B cell (primary cell): ENCODE data around the gene TRIM24. TPM values are rescaled to one million over a fixed set of nuclear protein-coding genes. Genes with fewer than 3 reads are reported as not detected.

ENCODE experiments used
- ATAC-seq: fragments of 200-7000 bp; cut with Tn5 transposase; one replicate; pipeline ENCODE4 v1.10.0; 2021; ENCODE audit warnings: low read depth, mild to moderate bottlenecking, moderate number of reproducible peaks, moderate library complexity
- CTCF ChIA-PET: fragments of 350-600 bp; sonication (Branson Sonifier 250); formaldehyde crosslinking; loops from one replicate; lab custom pipeline; 2021; ENCODE audit warnings: antibody characterized with exemption, inconsistent platforms; lab: Charles Lee
- POLR2A ChIA-PET: fragments of 350-600 bp; sonication (Branson Sonifier 250); formaldehyde crosslinking; loops from one replicate; lab custom pipeline; 2021; ENCODE audit warnings: antibody characterized with exemption; lab: Charles Lee
- DNase-seq: peaks from one replicate; pipeline ENCODE4 v3.0.0; 2013
- H2AFZ ChIP-seq: 2 replicates; pipeline ENCODE4 v1.6.1; 2012; ENCODE audit warnings: mild to moderate bottlenecking, low read depth, low read length; ENCODE audit not compliant: insufficient read depth, poor library complexity, severe bottlenecking
- H3K27ac ChIP-seq, 2 donors: 1 replicate in 1 of 2; 2 replicates in 1 of 2; pipeline ENCODE4 v1.5.1; 2012 to 2013; ENCODE audit warnings: low read length in 2 of 2, mild to moderate bottlenecking in 2 of 2, moderate library complexity in 1 of 2
- H3K27me3 ChIP-seq, 4 experiments: fragments of 200-600 bp in 1 of 4; sonication (generic) in 1 of 4; replicated peaks in 1 of 4; 1 replicate in 2 of 4; 2 replicates in 2 of 4; pipeline versions ENCODE4 v1.6.1 to v1.7.0; 2013 to 2016; ENCODE audit warnings: low read length in 3 of 4, mild to moderate bottlenecking in 2 of 4, mixed read lengths in 1 of 4, moderate library complexity in 1 of 4; ENCODE audit not compliant: insufficient read depth in 4 of 4, control insufficient read depth in 3 of 4; ENCODE audit errors: control extremely low read depth in 1 of 4
- H3K36me3 ChIP-seq, 2 experiments: replicated peaks in 1 of 2; 1 replicate in 1 of 2; 2 replicates in 1 of 2; pipeline versions ENCODE4 v1.6.1 to v1.7.1; 2013; ENCODE audit warnings: low read length in 1 of 2; ENCODE audit not compliant: insufficient read depth in 2 of 2, control insufficient read depth in 1 of 2; ENCODE audit errors: control extremely low read depth in 1 of 2, extremely low read depth in 1 of 2
- H3K4me1 ChIP-seq, 2 donors: fragments of 200-600 bp in 1 of 2; sonication (generic) in 1 of 2; 1 replicate in 1 of 2; 2 replicates in 1 of 2; pipeline versions ENCODE4 v1.5.1 to v1.6.1; 2013 to 2017; ENCODE audit warnings: low read length in 2 of 2; ENCODE audit not compliant: control insufficient read depth in 2 of 2, insufficient read depth in 2 of 2
- H3K4me2 ChIP-seq: replicated peaks from 2 replicates; pipeline ENCODE3; 2012; ENCODE audit warnings: mild to moderate bottlenecking, low read depth, low read length; ENCODE audit not compliant: poor library complexity, severe bottlenecking
- H3K4me3 ChIP-seq, 5 experiments: fragments of 200-600 bp in 1 of 5; sonication (generic) in 1 of 5; 1 replicate in 3 of 5; 2 replicates in 2 of 5; pipeline versions ENCODE4 v1.5.1 to v1.7.0; 2011 to 2016; ENCODE audit warnings: low read length in 4 of 5, mild to moderate bottlenecking in 4 of 5, low read depth in 2 of 5, control low read depth in 1 of 5, moderate library complexity in 1 of 5; ENCODE audit not compliant: insufficient read depth in 1 of 5; ENCODE audit errors: control extremely low read depth in 1 of 5, extremely low read depth in 1 of 5
- H3K79me2 ChIP-seq: fragments of 200-600 bp; sonication (generic); one replicate; pipeline ENCODE4 v1.6.0; 2016; ENCODE audit warnings: low read length; ENCODE audit not compliant: control insufficient read depth, insufficient read depth
- H3K9ac ChIP-seq: fragments of 200-600 bp; sonication (generic); 2 replicates; pipeline ENCODE4 v1.6.1; 2017; ENCODE audit warnings: mild to moderate bottlenecking, low read length, moderate library complexity
- H3K9me3 ChIP-seq, 3 donors: one replicate each; pipeline versions ENCODE4 v1.6.1 to v1.7.1; 2013; ENCODE audit warnings: low read length in 2 of 3; ENCODE audit not compliant: control insufficient read depth in 2 of 3, insufficient read depth in 1 of 3; ENCODE audit errors: control extremely low read depth in 1 of 3
- H4K20me1 ChIP-seq: 2 replicates; pipeline ENCODE4 v1.6.0; 2012; ENCODE audit warnings: mild to moderate bottlenecking, low read length; ENCODE audit not compliant: insufficient read depth, control insufficient read depth, poor library complexity, severe bottlenecking
- H3K27ac Mint-ChIP-seq: one replicate; pipeline ENCODE4 v1.8.0; 2021; ENCODE audit warnings: mixed read lengths
- H3K27me3 Mint-ChIP-seq: one replicate; pipeline ENCODE4 v1.8.0; 2021; ENCODE audit warnings: mixed read lengths
- H3K4me1 Mint-ChIP-seq: one replicate; pipeline ENCODE4 v1.8.0; 2021; ENCODE audit warnings: mixed read lengths
- H3K4me3 Mint-ChIP-seq: one replicate; pipeline ENCODE4 v1.8.0; 2021; ENCODE audit warnings: mixed read lengths
- H3K9me3 Mint-ChIP-seq: one replicate; pipeline ENCODE4 v1.8.0; 2022; ENCODE audit warnings: mixed read lengths; ENCODE audit not compliant: insufficient read depth
- CTCF ChIP-seq: fragments of 200-600 bp; IDR thresholded peaks from one replicate; pipeline ENCODE4 v1.8.0; 2022; ENCODE audit warnings: antibody characterized with exemption, mild to moderate bottlenecking
- EZH2 ChIP-seq: IDR thresholded peaks from 2 replicates; pipeline ENCODE4 v1.6.1; 2012; ENCODE audit warnings: borderline replicate concordance, low read depth, mild to moderate bottlenecking, moderate library complexity, low read length; ENCODE audit not compliant: insufficient read depth, poor library complexity, severe bottlenecking
- WGBS: methylation state at CpG from one replicate; pipeline ENCODE4 v1.1.5; 2013; ENCODE audit warnings: missing lambda C conversion rate; ENCODE audit not compliant: insufficient coverage; 5-methylcytosine and 5-hydroxymethylcytosine counted together
- intact Hi-C: fragments of 100-400 bp; cut with micrococcal nuclease; formaldehyde crosslinking; loops from one replicate; pipeline ENCODE4 v1.10.0; 2022
- polyA plus RNA-seq: library from polyadenylated mRNA; depleted of rRNA; stranded (reverse); fragments of >200 nt; gene quantifications from 2 replicates; pipeline ENCODE4 v1.2.3, GENCODE V29; 2012
- total RNA-seq, 2 donors: library from RNA; stranded (reverse); fragments of 120-200 nt in 1 of 2; gene quantifications; 1 replicate in 1 of 2; 2 replicates in 1 of 2; pipeline versions ENCODE4 v1.2.3 to v1.2.4, GENCODE V29; 2013 to 2022

The TRIM24 gene
- total and polyA plus RNA-seq, 2 donors (not counting 1 experiment from before 2014, with no cell fraction given): 3.7 to 18.7 TPM

DNA sequence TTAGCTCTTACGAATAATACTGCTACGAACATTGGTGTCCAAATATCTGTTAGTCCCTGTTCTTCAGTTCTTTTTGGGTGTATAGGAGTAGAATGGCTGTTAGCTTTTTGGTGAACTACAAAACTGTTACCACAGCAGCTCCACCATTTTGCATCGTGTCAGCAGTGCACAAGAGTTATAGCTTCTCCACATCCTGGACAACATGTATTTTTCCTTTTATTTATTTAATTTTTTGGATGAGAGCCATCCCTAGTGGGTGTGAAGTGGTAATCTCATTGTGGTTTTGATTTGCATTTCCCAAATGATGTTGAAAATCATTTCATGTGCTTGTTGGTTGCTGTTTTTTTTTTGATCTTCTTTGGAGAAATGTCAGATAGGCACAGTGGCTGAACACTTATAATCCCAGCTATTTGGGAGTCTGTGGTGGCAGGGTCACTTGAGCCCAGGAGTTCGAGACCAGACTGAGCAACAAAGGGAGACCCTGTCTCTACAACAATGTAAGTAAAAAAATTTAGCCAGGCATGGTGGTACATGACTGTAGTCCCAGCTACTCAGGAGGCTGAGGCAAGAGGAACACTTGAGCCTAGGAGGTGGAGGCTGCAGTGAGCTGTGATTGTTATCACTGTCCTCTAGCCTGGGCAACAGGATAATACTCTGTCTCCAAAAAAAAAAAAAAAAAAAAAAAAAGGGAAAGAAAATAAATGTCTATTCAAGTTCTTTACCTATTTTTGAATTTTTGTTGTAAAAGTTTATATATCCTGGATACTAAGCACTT, 31.7 kb downstream of the TRIM24 start:
- no peak for DNase-seq
- Histone ChIP-seq H3K4me1 (no peaks in the 10 kb centered on the region), H3K9ac (no peak overlapping the region), H3K4me3 (no peak overlapping the region), H3K27ac (no peak overlapping the region), H3K36me3 (peaks cover 2 to 3% of the 10 kb centered on the region in 2 experiments), H3K9me3 (no peaks in the 10 kb centered on the region), H3K27me3 (no peaks in the 10 kb centered on the region), H3K79me2 (peaks cover 62% of the 10 kb centered on the region), H4K20me1 (no peaks in the 10 kb centered on the region), H2AFZ (no peak overlapping the region), H3K4me2 (no peak overlapping the region)
- TF ChIP-seq EZH2 (no peak), CTCF (no peak)
- 100% methylated on average over 2 of the region's 4 CpGs for WGBS
- Mint-ChIP-seq H3K27me3 (no peaks in the 10 kb centered on the region), H3K27ac (no peak overlapping the region), H3K4me3 (no peak overlapping the region), H3K4me1 (peaks cover 32% of the 10 kb centered on the region), H3K9me3 (peaks cover 2% of the 10 kb centered on the region)
- ATAC-seq: no peak
- ChIA-PET CTCF (no interaction called here), POLR2A (no interaction called here)
- intact Hi-C loops: no loop called here

GRCh38 chr7:138492423-138492822, 32.4 kb downstream of the TRIM24 start:
- Mint-ChIP-seq H3K4me1 (peaks cover 27% of the 10 kb centered on the region), H3K27me3 (no peaks in the 10 kb centered on the region), H3K9me3 (peaks cover 2% of the 10 kb centered on the region), H3K4me3 (no peak overlapping the region), H3K27ac (no peak overlapping the region)
- H3K27me3 ChIP-seq: no peaks in the 10 kb centered on the region
- ChIA-PET CTCF (no interaction called here), POLR2A (no interaction called here)
- H3K4me3 ChIP-seq: no peak overlapping the region
- H3K27ac ChIP-seq: no peak overlapping the region
- H4K20me1 ChIP-seq: no peaks in the 10 kb centered on the region
- no peaks in the 10 kb centered on the region for H3K4me1 ChIP-seq
- no CpG with 5 or more reads among the region's 4 CpGs for WGBS
- no peak overlapping the region for H2AFZ ChIP-seq
- peaks cover 2 to 3% of the 10 kb centered on the region in 2 experiments for H3K36me3 ChIP-seq
- ATAC-seq (no peak), DNase-seq (no peak)
- H3K79me2 ChIP-seq: peaks cover 68% of the 10 kb centered on the region
- TF ChIP-seq EZH2: no peak
- no peaks in the 10 kb centered on the region for H3K9me3 ChIP-seq
- no peak overlapping the region for H3K9ac ChIP-seq
- intact Hi-C loops: no loop called here
- H3K4me2 ChIP-seq: no peak overlapping the region
